Adrenal gland (tissue), 5 donors: ENCODE data around the gene AWAT1.
A peak's percentile ranks its signal among the peaks of the same experiment; 100 is the strongest.

ENCODE experiments used
- POLR2A ChIP-seq, 2 donors: fragments of 450-650 bp; IDR thresholded peaks; one replicate each; pipeline ENCODE4 v1.6.1; 2017; ENCODE audit warnings: antibody characterized with exemption in 2 of 2, mild to moderate bottlenecking in 2 of 2, moderate library complexity in 1 of 2
- TF ChIP-seq, protein P1 (sequence below), 6 experiments: fragments of 450-650 bp in 4 of 6; fragments of 200-600 bp in 2 of 6; sonication (generic) in 1 of 6; IDR thresholded peaks; 1 replicate in 5 of 6; 2 replicates in 1 of 6; pipeline versions ENCODE4 v1.5.1 to v1.8.0; 2016 to 2021; ENCODE audit warnings: antibody characterized with exemption in 6 of 6, mild to moderate bottlenecking in 2 of 6, moderate library complexity in 1 of 6
- donor health status: DM: no; HTN: no; CAD: no.

GRCh38 chrX:70262952-70263567 lies 28.6 kb downstream of the AWAT1 start:
- TF ChIP-seq POLR2A (IDR thresholded peaks at IDR 0.05): no peak
- TF ChIP-seq, protein P1, sequence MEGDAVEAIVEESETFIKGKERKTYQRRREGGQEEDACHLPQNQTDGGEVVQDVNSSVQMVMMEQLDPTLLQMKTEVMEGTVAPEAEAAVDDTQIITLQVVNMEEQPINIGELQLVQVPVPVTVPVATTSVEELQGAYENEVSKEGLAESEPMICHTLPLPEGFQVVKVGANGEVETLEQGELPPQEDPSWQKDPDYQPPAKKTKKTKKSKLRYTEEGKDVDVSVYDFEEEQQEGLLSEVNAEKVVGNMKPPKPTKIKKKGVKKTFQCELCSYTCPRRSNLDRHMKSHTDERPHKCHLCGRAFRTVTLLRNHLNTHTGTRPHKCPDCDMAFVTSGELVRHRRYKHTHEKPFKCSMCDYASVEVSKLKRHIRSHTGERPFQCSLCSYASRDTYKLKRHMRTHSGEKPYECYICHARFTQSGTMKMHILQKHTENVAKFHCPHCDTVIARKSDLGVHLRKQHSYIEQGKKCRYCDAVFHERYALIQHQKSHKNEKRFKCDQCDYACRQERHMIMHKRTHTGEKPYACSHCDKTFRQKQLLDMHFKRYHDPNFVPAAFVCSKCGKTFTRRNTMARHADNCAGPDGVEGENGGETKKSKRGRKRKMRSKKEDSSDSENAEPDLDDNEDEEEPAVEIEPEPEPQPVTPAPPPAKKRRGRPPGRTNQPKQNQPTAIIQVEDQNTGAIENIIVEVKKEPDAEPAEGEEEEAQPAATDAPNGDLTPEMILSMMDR (IDR thresholded peaks at IDR 0.05): peak in 5 of 6 experiments; percentile 18 to 46 (median 40)
